AG08396 (cell line): ENCODE data around the gene CAPG.
"Not testable (repeated sequence)": the region's sequence is repeated elsewhere in the genome, so short reads cannot be mapped to it uniquely, and the experiment has no call there.

Source experiments
- DNase-seq: peaks from one replicate; pipeline ENCODE4 v3.0.0; 2012; ENCODE audit warnings: low spot score, mixed read lengths

CAPG gene

GRCh38 chr2:85396531-85397470 lies 13.4 kb downstream of the CAPG start:
- DNase-seq: peak; percentile 12

DNA sequence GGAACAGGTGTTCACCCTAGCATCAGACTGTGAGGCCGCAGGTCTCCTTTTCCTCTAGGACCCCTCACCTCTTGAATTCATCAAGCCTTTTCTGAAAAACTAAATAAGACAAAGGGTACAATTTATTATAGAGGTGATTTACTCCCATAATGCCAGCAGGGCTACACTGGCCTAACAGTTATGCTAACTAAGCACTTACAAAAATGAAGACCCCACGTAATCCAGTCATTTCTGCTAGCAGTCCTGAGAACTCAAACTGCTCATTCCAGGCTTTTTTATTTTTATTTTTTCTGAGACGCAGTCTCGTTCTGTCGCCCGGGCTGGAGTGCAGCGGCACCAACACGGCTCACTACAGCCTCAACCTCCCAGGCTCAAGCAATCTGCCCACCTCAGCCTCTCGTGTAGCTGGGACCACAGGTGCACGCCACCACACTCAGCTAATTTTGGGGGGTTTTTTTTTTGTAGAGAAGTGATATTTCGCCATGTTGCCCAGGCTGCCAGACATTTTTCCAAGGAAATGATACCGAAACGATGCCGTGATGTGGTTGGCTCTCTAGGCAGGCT lies 14.2 kb downstream of the CAPG start:
- DNase-seq: no peak

DNA sequence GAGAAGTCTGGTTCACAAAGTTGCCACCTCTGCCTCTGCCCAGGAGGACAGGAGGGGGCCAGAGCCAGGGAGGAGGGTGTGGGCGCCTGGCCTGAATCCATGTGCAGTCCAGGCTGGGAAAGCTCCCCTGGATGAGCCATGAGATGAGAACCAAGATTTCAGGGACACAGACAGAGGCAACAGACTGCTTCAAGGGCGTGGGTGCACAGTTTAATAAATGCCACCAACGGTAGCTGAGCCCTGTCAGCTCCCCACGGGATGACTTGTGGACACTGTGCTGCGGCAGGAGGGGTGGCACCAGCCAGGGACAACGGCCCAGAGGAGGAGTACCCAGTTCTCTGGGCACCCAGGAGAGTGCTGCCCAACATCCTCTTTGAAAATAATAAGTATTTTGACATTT lies 15.2 kb downstream of the CAPG start:
- peak; percentile 1 for DNase-seq

- peak; percentile 5 for DNase-seq
Observed at GRCh38 chr2:85394261-85394681, 15.9 kb downstream of the CAPG start.

DNA sequence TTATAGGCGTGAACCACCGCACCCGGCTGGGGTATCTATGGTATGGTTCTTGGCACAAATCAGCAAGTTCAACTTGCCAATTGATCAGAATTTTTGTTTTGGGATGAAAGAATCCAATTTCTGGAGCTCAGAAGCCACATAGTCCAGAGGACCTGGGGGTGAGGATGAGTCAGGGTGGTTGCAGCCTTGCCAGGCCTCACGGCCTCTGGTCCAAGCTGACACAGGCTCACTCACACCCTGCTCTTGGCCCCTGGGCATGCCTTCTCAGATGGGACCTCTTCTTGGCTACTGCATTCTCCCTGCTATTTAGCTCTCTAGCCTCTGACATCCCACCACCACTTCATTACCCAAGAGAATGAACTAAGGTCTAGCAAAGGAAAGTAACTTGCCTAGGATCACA lies 16.3 kb downstream of the CAPG start:
- DNase-seq: peak; percentile 61

GRCh38 chr2:85390941-85391669 lies 19.1 kb downstream of the CAPG start:
- DNase-seq: peak; percentile 27

DNA sequence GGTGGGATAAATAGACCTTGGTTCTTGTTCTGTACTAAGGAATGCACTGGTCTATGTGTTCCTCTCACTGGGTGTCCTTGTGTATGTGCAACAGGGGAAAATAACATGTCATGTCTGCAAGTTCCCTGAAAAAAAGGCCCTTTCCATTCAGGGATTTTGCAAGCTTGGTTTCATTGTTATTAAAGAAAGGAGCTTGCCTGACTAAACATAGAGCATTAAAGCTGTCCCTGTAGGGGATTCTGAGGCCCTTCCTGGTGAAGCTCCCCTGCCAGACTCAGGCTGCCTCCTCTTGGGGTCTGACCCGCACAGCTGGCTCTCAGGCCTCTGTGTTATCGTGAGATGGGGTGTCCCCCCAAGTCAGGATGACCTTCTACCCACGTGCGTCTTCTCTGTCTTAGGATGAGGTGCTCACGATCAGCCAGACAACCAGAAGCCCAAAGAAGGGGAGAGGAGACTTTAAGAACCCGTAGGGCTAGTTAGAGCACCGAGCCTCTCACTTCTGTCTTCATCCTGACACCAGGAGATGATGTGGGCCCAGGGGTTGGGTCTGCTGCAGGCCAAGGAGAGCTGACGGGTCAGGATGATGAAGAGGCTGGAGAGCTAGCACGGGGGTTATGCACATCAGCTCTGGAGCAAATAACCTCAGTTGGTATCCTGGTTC lies 21.2 kb downstream of the CAPG start:
- peak; percentile 1 for DNase-seq

DNA sequence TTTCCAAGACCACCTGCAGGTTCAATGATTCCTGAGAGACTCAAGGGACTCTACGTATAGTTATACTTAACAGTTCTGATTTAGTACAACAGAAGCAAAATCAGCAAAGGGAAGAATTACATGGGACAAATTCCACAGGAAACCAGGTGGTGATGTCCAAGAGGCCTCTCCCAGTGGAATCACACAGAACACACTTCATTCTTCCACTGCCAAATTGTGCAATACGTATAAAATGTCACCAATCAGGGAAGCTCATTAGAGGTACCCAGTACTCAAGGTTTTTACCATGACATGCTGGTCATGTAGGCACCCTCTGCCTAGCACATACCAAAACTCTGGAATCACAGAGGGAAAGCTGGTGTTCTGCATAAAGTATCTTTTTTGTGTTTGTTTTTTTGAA lies 22.4 kb downstream of the CAPG start:
- no peak for DNase-seq

DNA sequence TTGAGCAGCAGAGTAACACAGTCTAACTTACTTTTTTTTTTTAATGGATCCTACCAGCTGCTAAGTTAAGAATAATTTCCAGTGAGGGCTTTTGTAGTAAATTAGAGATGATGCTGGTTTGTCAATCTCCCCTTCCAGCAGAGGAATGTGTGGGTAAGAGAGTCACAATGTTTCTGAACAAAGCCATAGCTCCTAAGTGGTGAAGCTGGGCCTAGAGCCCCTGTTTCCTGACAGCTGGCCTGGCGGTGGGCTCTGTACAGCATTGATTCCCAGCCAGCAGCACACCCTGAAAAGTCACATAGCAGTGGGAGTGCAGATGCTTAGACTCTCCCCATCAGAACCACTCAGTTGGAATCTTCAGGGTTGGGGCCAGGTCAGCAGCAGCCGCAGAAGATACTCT lies 24.4 kb downstream of the CAPG start:
- DNase-seq: no peak

GRCh38 chr2:85383850-85384249 lies 26.3 kb downstream of the CAPG start:
- no peak for DNase-seq

GRCh38 chr2:85383151-85383550 lies 27.0 kb downstream of the CAPG start:
- not testable (repeated sequence) for DNase-seq

- DNase-seq: no peak
Observed at GRCh38 chr2:85380048-85380447, 30.1 kb downstream of the CAPG start.

GRCh38 chr2:85378257-85378656 lies 31.9 kb downstream of the CAPG start:
- no peak for DNase-seq

- no peak for DNase-seq
Observed at GRCh38 chr2:85377083-85377482, 33.1 kb downstream of the CAPG start.

- no peak for DNase-seq
Observed at GRCh38 chr2:85376291-85377065, 33.7 kb downstream of the CAPG start.

DNA sequence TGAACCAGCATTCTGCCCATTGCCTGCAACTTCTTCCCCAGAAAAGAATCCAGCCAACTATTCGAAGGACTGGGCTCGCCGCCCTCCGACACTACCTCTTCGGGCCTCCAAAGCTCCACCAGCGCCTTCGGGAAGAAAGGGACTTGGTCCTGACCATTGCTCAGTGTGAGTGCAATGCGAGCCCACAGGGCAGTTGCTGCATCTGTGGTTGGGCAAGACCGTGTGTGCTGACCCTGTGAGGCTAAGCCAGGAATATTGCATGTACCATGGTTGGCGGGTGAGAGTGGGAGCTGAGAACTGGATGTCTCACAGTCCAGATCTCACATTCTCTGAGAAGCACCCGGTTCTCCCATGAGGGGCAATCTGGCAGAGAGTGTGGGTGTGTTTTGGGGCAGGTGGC lies 39.1 kb downstream of the CAPG start:
- no peak for DNase-seq

DNA sequence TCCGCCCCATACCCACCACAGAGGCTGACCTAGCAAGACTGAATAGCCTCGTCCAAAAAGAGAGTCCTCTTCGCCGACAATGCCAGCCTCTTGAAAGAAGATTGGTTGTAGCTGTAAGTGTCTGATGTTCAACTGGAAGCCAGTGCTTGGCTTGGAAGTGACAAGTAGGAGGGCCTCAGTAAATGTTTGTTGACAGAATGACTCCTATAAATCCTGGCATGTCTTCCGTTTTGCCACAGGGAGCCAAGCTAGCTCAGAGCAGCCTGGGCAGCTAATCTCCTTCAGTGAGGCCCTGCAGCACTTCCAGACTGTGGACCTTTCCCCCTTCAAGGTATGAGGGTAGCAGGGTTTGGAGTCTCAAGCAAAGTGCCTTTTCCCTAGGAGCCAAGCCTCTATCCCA lies 40.7 kb downstream of the CAPG start:
- DNase-seq: no peak

DNA sequence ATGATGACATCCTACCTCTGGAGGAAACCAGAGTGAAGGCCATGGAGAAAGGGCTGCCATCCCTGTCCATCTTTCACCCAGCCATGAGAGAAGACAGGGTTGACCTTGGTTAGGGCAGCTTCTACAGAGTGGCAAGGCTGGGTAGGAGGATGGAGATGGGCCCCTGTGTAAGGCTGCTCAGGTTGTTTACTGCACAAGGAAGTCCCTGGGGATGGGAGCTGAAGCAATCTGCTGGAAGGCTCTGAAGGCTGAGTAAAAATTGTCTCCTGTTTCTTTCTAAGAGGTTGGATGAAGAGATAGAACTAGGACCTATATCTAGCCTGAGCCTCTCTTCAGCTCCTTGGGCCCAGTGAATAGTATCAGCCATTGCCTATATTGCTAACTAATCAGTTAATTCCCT lies 41.2 kb downstream of the CAPG start:
- no peak for DNase-seq

GRCh38 chr2:85367180-85367579 lies 43.0 kb downstream of the CAPG start:
- no peak for DNase-seq

DNA sequence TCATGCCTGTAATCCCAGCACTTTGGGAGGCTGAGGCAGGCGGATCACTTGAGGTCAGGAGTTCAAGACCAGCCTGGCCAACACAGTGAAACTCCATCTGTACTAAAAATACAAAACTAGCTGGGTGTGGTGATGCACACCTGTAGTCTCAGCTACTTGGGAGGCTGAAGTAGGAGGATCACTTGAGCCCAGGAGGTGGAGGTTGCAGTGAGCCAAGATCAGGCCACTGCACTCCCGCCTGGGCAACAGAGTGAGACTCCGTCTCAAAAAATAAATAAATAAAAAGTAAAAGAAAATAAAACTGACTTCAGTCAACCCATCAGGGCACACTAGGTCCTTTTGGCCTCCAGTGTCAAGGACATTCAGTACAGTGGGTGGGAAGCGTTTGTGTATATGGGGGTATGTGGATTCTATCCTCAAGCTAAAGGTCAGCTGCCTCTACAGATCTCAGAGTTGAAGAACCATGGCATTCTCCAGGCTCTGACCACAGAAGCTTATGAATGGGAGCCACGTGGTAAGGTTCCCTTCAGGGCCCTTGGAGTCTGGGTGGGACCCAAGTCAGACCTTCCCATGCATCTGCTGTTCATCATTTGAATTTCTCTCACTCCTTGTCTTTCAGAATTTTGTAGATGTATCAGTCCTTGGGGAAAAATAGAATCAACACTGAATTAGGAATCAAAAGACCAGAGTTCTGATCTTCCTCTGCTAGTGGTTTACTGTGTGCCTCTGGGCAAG lies 47.3 kb downstream of the CAPG start:
- not testable (repeated sequence) for DNase-seq

DNA sequence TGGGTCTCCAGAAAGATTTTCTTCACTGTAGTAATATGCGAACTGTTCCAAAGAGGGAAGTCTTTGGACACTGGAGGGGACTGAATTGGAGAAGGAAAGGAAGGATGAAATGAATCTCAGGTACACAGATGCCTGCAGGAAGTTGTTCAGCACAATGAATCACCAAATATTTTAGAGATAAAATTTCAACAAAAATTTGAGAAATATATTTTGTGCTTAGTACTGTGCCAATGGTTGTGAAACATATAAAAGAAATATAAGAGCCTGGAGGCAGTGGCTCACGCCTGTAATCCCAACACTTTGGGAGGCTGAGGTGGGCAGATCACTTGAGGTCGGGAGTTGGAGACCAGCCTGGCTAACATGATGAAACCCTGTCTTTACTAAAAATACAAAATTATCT lies 52.4 kb downstream of the CAPG start:
- DNase-seq: no peak
